Hepatocyte (in vitro differentiated cells): ENCODE data around the gene VENTX. TPM values are rescaled to one million over a fixed set of nuclear protein-coding genes. Genes with fewer than 3 reads are reported as not detected.

Source experiments
- DNase-seq: peaks from one replicate; pipeline ENCODE4 v3.0.0-alpha.2; 2016; ENCODE audit warnings: low spot score
- H2AFZ ChIP-seq: fragments of 200-600 bp; sonication (generic); 2 replicates; pipeline ENCODE4 v1.6.0; 2016; ENCODE audit warnings: antibody characterized with exemption, mild to moderate bottlenecking
- H3K27ac ChIP-seq: fragments of 200-600 bp; sonication (generic); 2 replicates; pipeline ENCODE4 v1.5.1; 2016; ENCODE audit warnings: mild to moderate bottlenecking
- H3K27me3 ChIP-seq: fragments of 200-600 bp; sonication (generic); 2 replicates; pipeline ENCODE4 v1.6.1; 2016
- H3K36me3 ChIP-seq: fragments of 200-600 bp; sonication (generic); replicated peaks from 2 replicates; pipeline ENCODE4 v1.5.1; 2016; ENCODE audit warnings: low read depth; ENCODE audit not compliant: insufficient read depth
- H3K4me1 ChIP-seq: fragments of 200-600 bp; sonication (generic); 2 replicates; pipeline ENCODE4 v1.5.1; 2016; ENCODE audit warnings: mild to moderate bottlenecking, moderate library complexity; ENCODE audit not compliant: insufficient read depth
- H3K4me2 ChIP-seq: fragments of 200-600 bp; sonication (generic); 2 replicates; pipeline ENCODE4 v1.6.0; 2016
- H3K4me3 ChIP-seq: fragments of 200-600 bp; sonication (generic); 2 replicates; pipeline ENCODE4 v1.5.1; 2016; ENCODE audit warnings: mild to moderate bottlenecking
- H3K79me2 ChIP-seq: fragments of 200-600 bp; sonication (generic); 2 replicates; pipeline ENCODE4 v1.6.0; 2017; ENCODE audit warnings: mild to moderate bottlenecking
- H3K9me2 ChIP-seq: fragments of 200-600 bp; sonication (generic); replicated peaks from 2 replicates; pipeline ENCODE4 v1.6.0; 2017; ENCODE audit warnings: mild to moderate bottlenecking; ENCODE audit not compliant: insufficient read depth
- H3K9me3 ChIP-seq: fragments of 200-600 bp; sonication (generic); 2 replicates; pipeline ENCODE4 v1.5.1; 2016; ENCODE audit warnings: low read depth, mild to moderate bottlenecking
- H4K20me1 ChIP-seq: fragments of 200-600 bp; sonication (generic); 2 replicates; pipeline ENCODE4 v1.6.0; 2016; ENCODE audit warnings: mild to moderate bottlenecking; ENCODE audit not compliant: insufficient read depth, poor library complexity, severe bottlenecking
- CTCF ChIP-seq: fragments of 200-600 bp; sonication (generic); IDR thresholded peaks from 2 replicates; pipeline ENCODE4 v1.5.1; 2016; ENCODE audit warnings: antibody characterized with exemption, mild to moderate bottlenecking; ENCODE audit not compliant: poor library complexity
- EZH2 ChIP-seq: fragments of 200-600 bp; sonication (generic); IDR thresholded peaks from 2 replicates; pipeline ENCODE4 v1.6.1; 2016; ENCODE audit warnings: antibody characterized with exemption, mild to moderate bottlenecking, borderline replicate concordance
- EZH2phosphoT487 ChIP-seq: fragments of 200-600 bp; sonication (generic); IDR thresholded peaks from one replicate; pipeline ENCODE4 v1.6.1; 2018; ENCODE audit warnings: antibody characterized with exemption, mild to moderate bottlenecking, low read depth, moderate library complexity; ENCODE audit not compliant: unreplicated experiment, severe bottlenecking
- WGBS: methylation state at CpG from one replicate; pipeline ENCODE4 v1.1.6; 2016; ENCODE audit warnings: low lambda C conversion rate; ENCODE audit errors: missing lambda C conversion rate; 5-methylcytosine and 5-hydroxymethylcytosine counted together
- polyA plus RNA-seq: library from polyadenylated mRNA; unstranded; fragments of >200 nt; fragmentation: Nextera tagmentation; extraction: Ambion mirVana; gene quantifications from 2 replicates; pipeline ENCODE4 v1.2.1, GENCODE V29; 2016
- total RNA-seq: library from RNA; depleted of rRNA; stranded (reverse); fragments of >200 nt; gene quantifications from 2 replicates; pipeline ENCODE4 v1.2.3, GENCODE V29; 2014

The VENTX gene
- total and polyA plus RNA-seq, 2 experiments from 2014 or later = not detected

GRCh38 chr10:133195096-133195495 lies 42.6 kb upstream of the VENTX start:
- no peak for TF ChIP-seq CTCF
- TF ChIP-seq EZH2phosphoT487 = no peak
- no peak for TF ChIP-seq EZH2
- 89% methylated on average over 19 of the region's 19 CpGs for WGBS
- no peaks in the 10 kb centered on the region for H3K36me3 ChIP-seq
- no peak overlapping the region for H3K27ac ChIP-seq
- H3K4me2 ChIP-seq = no peak overlapping the region
- no peak for DNase-seq
- H3K4me1 ChIP-seq = no peaks in the 10 kb centered on the region
- no peaks in the 10 kb centered on the region for H3K79me2 ChIP-seq
- H2AFZ ChIP-seq = no peak overlapping the region
- H4K20me1 ChIP-seq = no peaks in the 10 kb centered on the region
- H3K9me2 ChIP-seq = no peaks in the 10 kb centered on the region
- H3K27me3 ChIP-seq = no peaks in the 10 kb centered on the region
- H3K9me3 ChIP-seq = no peaks in the 10 kb centered on the region
- no peak overlapping the region for H3K4me3 ChIP-seq

- no peaks in the 10 kb centered on the region for H3K9me2 ChIP-seq
- 98% methylated on average over 21 of the region's 23 CpGs for WGBS
- H3K79me2 ChIP-seq = no peaks in the 10 kb centered on the region
- no peaks in the 10 kb centered on the region for H3K36me3 ChIP-seq
- no peaks in the 10 kb centered on the region for H3K9me3 ChIP-seq
- H3K27me3 ChIP-seq = no peaks in the 10 kb centered on the region
- no peak overlapping the region for H3K27ac ChIP-seq
- no peak for TF ChIP-seq EZH2
- TF ChIP-seq EZH2phosphoT487 = no peak
- H3K4me2 ChIP-seq = no peak overlapping the region
- H3K4me1 ChIP-seq = no peaks in the 10 kb centered on the region
- H3K4me3 ChIP-seq = no peak overlapping the region
- no peak overlapping the region for H2AFZ ChIP-seq
- H4K20me1 ChIP-seq = no peaks in the 10 kb centered on the region
- DNase-seq = no peak
These were observed 42.0 kb upstream of the VENTX start for GRCh38 chr10:133195611-133196010.

- Histone ChIP-seq H3K4me3 (no peak overlapping the region), H3K4me1 (no peaks in the 10 kb centered on the region), H3K27ac (no peak overlapping the region), H2AFZ (no peak overlapping the region), H4K20me1 (no peaks in the 10 kb centered on the region), H3K4me2 (no peak overlapping the region), H3K27me3 (no peaks in the 10 kb centered on the region), H3K9me2 (no peaks in the 10 kb centered on the region), H3K36me3 (no peaks in the 10 kb centered on the region), H3K79me2 (no peaks in the 10 kb centered on the region), H3K9me3 (no peaks in the 10 kb centered on the region)
- no peak for TF ChIP-seq EZH2
- TF ChIP-seq CTCF = no peak
- TF ChIP-seq EZH2phosphoT487 = no peak
- DNase-seq = no peak
- 76% methylated on average over 24 of the region's 24 CpGs for WGBS
These were observed 41.3 kb upstream of the VENTX start for GRCh38 chr10:133196221-133196915.

GRCh38 chr10:133196936-133197758 lies 40.5 kb upstream of the VENTX start:
- no peaks in the 10 kb centered on the region for H3K36me3 ChIP-seq
- no peaks in the 10 kb centered on the region for H4K20me1 ChIP-seq
- H3K4me3 ChIP-seq = no peak overlapping the region
- H3K9me3 ChIP-seq = no peaks in the 10 kb centered on the region
- TF ChIP-seq CTCF (no peak), EZH2 (no peak), EZH2phosphoT487 (no peak)
- no peak overlapping the region for H3K27ac ChIP-seq
- DNase-seq = no peak
- WGBS = 88% methylated on average over 38 of the region's 40 CpGs
- no peaks in the 10 kb centered on the region for H3K4me1 ChIP-seq
- H3K4me2 ChIP-seq = no peak overlapping the region
- no peaks in the 10 kb centered on the region for H3K9me2 ChIP-seq
- H2AFZ ChIP-seq = no peak overlapping the region
- H3K79me2 ChIP-seq = no peaks in the 10 kb centered on the region
- no peaks in the 10 kb centered on the region for H3K27me3 ChIP-seq
